CD4-positive, alpha-beta T cell treated with Interleukin-2 at 100 ng/mL for 4 hours (primary cell): ENCODE data around the gene MBD3L2B.
"Not testable (repeated sequence)": the region's sequence is repeated elsewhere in the genome, so short reads cannot be mapped to it uniquely, and the experiment has no call there.

Experiments
- DNase-seq: peaks from one replicate; pipeline ENCODE4 v3.0.0-alpha.2; 2020; ENCODE audit warnings: low spot score

Gene MBD3L2B

DNA sequence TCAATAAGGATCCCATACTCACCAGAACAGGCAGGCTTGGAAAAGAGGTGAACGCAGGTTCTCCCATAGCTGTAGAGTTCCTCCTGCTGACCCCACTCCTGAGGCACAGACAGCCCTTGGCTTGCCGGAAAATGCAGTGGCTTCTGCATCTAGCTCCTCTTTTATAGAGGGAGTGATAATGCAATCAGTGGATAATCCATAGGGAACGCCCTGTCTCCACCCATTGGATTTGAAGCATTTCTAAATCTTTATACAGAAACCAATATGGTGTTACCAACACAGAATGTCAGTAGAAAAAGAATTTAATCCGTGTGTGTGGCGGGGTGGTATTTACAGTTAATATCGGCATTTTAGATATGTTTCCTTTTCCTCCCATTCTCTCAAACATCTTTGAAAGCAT is at the start of gene MBD3L2B:
TSS of gene MBD3L2B (minus strand) at position 101 of the 400 bp plus-strand sequence. CDS start at position 67, 34 bp downstream.
- DNase-seq, result not testable (repeated sequence)

DNA sequence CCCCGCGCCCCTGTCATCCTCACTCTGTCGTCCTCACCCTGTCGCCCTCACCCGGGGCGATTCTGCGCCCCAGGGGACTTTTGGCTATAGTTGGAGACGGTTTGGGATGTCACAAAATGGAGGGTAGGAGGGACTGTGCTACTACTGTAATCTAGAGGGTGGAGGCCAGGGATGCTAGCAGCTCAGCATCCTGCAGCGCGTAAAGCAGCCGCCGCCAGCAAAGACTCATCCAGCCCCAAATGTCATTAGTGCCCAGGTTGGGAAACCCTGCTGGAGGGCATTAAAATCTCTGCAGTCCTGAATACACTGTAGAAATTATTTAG is 48.6 kb upstream of the MBD3L2B start:
- DNase-seq, result peak; percentile 9

DNA sequence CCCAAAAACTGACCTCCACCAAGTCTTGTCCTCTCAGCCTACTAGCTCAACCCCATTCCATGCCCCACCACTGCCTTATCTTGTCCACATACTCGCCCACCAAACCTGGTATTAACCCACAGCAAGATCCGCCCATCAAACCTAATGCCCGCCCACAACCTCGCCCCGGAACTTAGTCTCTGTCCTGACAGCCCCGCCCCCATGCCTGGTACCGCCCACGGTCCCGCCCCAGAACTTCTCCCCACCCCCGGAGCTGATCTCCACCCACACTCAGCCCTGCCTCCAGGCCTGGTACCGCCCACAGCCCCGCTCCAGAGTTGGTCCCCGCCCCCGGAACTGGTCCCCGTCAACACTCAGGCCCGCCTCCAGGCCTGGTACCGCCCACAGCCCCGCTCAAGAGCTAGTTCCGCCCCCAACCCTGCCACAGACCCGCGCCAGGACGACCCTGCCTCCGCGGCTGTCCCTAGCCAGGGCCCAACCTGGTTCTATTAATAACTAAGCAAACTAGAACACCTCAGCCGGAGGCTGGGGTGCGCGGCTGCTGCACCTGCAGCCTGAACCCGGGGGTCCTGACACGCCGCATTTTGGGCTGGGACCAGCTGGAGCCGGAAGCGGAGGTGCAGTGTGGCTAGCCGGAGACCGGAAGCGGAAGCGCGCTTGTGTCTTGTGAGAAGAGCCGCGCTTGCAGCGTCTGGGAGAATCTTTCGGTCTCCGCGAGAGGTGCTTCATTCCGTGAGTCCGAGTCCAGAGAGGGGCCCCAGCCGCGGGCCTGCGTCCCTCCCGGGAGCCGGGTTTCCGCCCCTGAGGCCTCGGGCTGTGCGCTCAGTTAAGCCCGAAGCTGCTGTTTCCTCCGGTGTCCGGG is 48.0 kb upstream of the MBD3L2B start, which contains the start of gene ZNF557:
TSS of gene ZNF557 (plus strand) at position 662 of the 862 bp plus-strand sequence. CDS start 5,372 bp downstream, outside the sequence.
- peak; percentile 98 for DNase-seq

DNA sequence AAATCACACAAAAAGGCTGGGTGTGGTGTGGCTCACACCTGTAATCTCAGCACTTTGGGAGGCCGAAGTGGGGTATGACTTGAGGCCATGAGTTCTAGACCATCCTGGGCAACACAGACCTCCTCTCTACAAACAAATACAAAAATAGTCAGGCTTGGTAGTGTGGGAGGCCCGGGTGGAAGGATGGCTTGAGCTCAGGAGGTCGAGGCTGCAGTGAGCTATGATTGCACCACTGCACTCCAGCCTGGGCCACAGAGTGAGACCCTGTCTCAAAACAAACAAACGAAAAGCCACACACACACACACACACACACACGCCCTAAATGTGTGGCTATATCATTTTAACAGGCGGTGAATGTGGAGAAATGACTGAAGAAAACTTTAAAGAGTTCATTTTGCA is 47.4 kb upstream of the MBD3L2B start:
- DNase-seq, result no peak

DNA sequence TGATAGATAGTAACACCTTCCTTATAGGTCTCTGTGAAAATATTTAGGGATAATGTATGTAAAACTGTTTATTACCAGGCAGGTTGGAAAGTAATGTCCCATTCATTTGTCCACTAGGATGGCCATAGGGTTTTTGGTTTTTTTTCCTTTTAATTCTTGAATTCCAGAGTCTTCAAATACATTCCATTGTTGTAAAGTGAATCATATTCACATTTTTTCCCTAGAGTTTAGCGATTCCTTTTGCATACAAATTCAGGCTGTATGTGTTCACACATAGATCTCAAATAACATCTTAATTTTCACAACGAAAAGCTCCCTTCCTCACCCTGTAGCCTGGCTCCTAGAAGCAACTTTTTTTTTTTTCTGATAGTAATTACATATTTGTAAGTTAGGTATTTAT is 46.5 kb upstream of the MBD3L2B start:
- DNase-seq, result no peak

DNA sequence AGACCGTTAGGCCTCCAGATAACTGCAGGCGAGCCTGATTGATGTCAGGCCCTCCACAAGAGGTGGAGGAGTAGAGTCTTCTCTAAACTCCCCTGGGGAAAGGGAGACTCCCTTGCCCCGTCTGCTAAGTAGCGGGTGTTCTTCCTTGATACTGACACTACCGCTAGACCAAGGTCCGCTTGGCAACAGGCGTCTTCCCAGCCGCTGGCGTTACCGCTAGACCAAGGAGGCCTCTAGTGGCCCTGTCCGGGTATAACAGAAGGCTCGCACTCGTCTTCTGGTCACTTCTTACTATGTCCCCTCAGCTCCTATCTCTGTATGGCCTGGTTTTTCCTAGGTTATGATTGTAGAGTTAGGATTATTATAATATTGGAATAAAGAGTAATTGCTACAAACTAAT is 45.9 kb upstream of the MBD3L2B start:
- not testable (repeated sequence) for DNase-seq

DNA sequence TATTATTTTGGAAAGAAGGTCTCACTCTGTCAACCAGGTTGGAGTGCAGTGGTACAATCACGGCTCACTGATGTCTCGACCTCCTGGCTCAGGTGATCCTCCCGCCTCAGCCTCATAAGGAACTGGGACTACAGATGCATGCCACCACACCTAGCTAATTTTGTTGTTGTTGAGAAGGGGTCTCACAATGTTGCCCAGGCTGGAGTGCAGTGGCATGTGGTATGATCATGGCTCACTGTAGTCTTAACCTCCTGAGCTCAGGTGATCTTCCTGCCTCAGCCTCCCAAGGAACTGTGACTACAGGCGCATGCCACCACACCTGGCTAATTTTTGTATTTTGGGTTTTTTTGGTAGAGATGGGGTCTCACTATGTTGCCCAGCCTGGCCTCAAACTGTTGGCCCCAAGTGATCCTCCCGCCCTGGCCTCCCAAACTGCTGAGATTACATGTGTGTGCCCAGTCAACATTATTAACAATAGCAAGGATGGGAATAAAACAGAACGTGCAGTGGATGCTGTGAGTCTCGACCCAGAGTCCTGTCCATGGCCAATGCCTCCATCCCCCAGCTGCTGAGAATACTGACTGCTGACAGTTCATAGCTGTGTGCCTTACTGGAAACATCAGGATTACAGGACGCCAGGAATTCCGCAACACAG is 42.7 kb upstream of the MBD3L2B start:
- no peak for DNase-seq

DNA sequence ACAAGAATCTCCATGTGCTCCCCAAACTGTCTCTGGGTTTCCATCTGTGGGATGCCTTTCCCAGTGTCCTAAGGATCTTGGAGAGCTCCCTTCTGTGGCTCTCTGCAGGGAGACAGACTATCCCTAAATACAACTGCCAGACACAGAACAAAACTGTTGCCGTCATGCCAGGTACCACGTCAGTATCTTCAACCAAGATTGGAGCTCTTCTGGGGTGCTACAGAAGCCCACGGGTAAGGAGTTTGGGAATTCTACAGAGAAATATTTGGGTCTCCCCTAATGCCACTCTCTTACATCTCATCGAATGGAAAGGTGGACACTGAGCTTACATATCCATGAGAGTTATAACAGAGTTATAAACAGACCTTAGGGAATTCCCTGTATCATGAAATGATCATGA is 42.1 kb upstream of the MBD3L2B start:
- DNase-seq, result no peak

DNA sequence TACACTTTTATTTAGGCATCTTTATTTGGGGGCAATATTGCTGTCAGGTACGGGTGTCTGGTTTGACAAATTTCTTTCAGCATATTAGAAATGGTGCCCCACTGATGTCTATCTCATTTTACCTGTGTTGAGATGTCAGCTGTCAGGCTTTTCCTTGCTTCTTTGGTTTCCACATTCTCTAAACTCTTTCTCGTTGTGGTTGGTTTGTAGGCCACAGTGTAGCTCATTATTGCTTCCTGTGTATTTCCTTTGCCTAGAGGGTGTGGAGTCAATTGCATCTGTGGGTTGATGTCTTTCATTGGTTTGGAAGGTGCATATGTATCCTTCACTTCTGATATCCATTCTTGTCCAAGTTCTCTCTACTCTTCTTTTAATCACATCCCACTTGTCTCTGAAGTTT is 38.7 kb upstream of the MBD3L2B start:
- not testable (repeated sequence) for DNase-seq

DNA sequence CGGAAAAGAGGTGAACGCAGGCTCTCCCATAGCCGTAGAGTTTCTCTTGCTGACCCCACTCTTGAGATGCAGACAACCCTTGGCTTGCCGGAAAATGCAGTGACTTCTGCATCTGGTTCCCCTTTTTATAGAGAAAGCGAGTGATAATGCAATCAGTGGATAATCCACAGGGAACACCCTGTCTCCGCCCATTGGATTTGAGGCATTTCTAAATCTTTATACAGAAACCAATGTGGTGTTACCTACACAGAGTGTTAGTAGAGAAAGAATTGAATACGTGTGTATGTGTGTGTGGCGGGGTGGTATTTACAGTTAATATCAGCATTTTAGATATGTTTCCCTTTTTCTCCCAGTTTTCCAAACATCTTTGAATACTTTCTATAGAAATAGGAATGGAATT is 37.3 kb upstream of the MBD3L2B start, which contains the start of gene MBD3L3:
TSS of gene MBD3L3 (minus strand) at position 101 of the 400 bp plus-strand sequence. CDS start at position 30, 71 bp downstream.
- not testable (repeated sequence) for DNase-seq

DNA sequence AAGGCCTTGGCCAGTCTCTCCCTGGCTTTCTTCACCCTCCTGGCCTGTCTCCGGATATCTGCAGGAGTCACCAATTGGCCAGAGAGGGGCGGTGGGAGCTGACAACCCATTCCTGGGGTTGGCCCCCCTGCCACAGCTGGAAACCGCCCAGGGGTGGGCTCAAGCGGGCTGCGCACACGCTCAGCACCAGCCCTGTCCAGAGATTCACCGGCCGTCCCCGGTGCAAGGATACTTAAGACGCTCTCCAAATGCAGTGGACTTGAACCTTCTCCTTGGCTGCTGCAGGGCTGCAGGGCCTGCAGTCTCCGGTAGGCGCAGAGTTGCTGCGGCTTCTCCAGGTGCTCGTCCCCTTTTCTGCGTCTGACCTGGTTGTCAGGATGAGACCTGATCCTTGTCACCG is 35.1 kb upstream of the MBD3L2B start:
- DNase-seq, result not testable (repeated sequence)

DNA sequence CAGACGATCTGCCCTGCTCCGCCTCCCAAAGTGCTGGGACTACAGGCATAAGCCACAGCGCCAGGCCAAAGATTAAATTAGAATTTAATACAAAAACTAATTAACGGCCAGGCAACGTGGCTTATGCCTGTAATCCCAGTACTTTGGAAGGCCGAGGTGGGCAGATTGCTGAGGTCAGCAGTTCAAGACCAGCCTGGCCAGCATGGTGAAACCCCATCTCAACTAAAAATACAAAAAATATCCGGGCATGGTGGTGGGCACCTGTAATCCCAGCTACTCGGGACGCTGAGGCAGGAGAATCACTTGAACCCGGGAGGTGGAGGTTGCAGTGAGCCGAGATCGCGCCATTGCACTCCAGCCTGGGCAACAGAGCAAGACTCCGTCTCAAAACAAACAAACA is 34.4 kb upstream of the MBD3L2B start:
- DNase-seq, result not testable (repeated sequence)

DNA sequence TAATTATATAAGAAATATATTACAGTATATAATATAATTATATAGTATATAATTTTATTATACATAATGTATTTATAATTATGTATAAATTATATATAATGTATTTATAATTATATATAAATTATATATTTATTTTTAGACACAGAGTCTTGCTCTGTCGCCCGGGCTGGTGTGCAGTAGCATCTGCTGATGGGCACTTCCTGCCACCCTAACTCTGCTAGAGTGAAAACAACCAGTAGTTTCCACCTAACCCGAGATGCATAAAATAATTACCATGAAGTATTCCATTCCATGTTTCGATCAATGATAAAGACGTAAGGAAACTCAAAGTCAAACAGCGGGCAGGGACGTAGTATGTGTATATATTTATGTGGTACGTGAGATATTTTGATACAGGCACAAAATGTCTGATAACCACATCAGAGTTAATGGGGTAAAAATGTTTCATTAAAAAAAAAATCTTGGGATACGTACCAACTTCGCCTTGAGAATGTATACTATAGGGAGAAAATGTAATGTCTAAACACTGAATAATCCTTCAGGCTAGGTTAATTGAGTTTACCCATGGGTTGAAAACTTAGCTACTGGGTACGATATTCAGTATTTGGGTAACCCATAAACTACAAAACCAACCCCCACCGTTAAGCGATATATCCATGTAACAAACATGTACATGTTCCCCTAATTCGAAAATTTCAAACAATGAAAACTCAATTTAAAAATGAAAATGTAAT is 33.6 kb upstream of the MBD3L2B start:
- DNase-seq, result not testable (repeated sequence)

DNA sequence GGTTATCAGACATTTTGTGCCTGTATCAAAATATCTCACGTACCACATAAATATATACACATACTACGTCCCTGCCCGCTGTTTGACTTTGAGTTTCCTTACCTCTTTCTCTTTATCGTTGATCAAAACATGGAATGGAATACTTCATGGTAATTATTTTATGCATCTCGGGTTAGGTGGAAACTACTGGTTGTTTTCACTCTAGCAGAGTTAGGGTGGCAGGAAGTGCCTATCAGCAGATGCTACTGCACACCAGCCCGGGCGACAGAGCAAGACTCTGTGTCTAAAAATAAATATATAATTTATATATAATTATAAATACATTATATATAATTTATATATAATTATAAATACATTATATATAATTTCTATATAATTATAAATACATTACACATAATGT is 31.7 kb upstream of the MBD3L2B start:
- not testable (repeated sequence) for DNase-seq

DNA sequence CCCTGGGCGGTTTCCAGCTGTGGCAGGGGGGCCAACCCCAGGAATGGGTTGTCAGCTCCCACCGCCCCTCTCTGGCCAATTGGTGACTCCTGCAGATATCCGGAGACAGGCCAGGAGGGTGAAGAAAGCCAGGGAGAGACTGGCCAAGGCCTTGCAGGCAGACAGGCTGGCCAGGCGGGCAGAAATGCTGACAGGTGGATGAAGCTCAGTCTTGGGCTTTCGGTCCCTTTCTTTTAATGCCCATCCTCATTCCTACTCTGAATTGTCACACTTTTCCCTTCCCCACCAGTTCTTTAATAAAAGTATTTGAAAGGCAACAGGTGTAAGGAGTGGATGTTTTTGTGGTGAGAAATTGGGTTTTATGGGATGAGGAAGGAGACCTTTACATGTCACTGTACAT is 30.2 kb upstream of the MBD3L2B start:
- not testable (repeated sequence) for DNase-seq

DNA sequence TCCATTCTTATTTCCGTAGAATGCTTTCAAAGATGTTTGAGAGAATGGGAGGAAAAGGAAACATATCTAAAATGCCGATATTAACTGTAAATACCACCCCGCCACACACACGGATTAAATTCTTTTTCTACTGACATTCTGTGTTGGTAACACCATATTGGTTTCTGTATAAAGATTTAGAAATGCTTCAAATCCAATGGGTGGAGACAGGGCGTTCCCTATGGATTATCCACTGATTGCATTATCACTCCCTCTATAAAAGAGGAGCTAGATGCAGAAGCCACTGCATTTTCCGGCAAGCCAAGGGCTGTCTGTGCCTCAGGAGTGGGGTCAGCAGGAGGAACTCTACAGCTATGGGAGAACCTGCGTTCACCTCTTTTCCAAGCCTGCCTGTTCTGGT is 27.8 kb upstream of the MBD3L2B start, which contains the start of gene MBD3L2:
TSS of gene MBD3L2 (plus strand) at position 301 of the 400 bp plus-strand sequence. CDS start at position 354, 53 bp downstream.
- DNase-seq, result not testable (repeated sequence)

DNA sequence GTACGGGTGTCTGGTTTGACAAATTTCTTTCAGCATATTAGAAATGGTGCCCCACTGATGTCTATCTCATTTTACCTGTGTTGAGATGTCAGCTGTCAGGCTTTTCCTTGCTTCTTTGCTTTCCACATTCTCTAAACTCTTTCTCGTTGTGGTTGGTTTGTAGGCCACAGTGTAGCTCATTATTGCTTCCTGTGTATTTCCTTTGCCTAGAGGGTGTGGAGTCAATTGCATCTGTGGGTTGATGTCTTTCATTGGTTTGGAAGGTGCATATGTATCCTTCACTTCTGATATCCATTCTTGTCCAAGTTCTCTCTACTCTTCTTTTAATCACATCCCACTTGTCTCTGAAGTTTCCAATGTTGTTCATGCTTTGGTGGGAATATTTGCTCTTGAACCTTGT is 20.3 kb upstream of the MBD3L2B start:
- not testable (repeated sequence) for DNase-seq

DNA sequence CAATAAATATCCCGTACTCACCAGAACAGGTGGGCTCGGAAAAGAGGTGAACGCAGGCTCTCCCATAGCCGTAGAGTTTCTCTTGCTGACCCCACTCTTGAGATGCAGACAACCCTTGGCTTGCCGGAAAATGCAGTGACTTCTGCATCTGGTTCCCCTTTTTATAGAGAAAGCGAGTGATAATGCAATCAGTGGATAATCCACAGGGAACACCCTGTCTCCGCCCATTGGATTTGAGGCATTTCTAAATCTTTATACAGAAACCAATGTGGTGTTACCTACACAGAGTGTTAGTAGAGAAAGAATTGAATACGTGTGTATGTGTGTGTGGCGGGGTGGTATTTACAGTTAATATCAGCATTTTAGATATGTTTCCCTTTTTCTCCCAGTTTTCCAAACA is 18.8 kb upstream of the MBD3L2B start, which contains the start of gene MBD3L4:
TSS of gene MBD3L4 (minus strand) at position 101 of the 400 bp plus-strand sequence. CDS start at position 66, 35 bp downstream.
- DNase-seq, result not testable (repeated sequence)

DNA sequence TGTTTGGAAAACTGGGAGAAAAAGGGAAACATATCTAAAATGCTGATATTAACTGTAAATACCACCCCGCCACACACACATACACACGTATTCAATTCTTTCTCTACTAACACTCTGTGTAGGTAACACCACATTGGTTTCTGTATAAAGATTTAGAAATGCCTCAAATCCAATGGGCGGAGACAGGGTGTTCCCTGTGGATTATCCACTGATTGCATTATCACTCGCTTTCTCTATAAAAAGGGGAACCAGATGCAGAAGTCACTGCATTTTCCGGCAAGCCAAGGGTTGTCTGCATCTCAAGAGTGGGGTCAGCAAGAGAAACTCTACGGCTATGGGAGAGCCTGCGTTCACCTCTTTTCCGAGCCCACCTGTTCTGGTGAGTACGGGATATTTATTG is 9.0 kb upstream of the MBD3L2B start, which contains the start of gene MBD3L5:
TSS of gene MBD3L5 (plus strand) at position 301 of the 400 bp plus-strand sequence. CDS start at position 335, 34 bp downstream.
- not testable (repeated sequence) for DNase-seq

DNA sequence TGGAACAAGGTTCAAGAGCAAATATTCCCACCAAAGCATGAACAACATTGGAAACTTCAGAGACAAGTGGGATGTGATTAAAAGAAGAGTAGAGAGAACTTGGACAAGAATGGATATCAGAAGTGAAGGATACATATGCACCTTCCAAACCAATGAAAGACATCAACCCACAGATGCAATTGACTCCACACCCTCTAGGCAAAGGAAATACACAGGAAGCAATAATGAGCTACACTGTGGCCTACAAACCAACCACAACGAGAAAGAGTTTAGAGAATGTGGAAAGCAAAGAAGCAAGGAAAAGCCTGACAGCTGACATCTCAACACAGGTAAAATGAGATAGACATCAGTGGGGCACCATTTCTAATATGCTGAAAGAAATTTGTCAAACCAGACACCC is 7.6 kb upstream of the MBD3L2B start:
- not testable (repeated sequence) for DNase-seq

DNA sequence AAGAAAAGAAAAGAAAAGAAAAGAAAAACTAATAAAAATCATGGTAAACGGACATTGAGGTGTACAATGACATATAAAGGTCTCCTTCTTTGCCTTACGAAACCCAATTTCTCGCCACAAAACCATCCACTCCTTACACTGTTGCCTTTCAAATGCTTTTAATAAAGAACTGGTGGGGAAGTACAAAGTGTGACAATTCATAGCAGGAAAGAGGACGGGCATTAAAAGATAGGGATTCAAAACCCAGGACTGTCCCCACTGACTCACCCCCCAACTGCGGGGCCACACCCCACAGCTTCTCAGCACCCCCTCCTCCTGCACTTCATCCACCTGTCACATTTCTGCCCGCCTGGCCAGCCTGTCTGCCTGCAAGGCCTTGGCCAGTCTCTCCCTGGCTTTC is 2.4 kb downstream of the MBD3L2B start:
- no peak for DNase-seq

DNA sequence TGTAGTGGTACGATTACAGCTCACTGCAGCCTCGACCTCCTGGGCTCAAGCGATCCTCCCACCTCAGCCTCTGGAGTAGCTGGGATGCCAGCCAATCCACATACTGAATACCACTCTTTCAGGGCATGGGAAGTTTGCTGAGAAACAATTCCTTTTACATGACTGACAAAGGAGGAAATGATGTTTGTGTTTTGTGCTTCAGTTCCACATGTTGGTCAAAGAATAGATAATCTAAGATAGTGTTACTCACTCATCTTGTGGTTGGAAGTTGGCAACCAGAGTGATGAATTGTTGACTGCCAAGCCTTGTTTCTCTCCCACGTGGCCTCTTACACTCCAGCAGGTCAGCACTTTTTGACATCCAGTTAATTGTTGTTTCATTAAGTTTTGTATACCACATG is 7.6 kb downstream of the MBD3L2B start:
- DNase-seq, result peak; percentile 15
